Liver (tissue), 9 donors: ENCODE results near the gene POLR3GL. TPM values are rescaled to one million over a fixed set of nuclear protein-coding genes. Genes with fewer than 3 reads are reported as not detected.
A peak's percentile ranks its signal among the peaks of the same experiment; 100 is the strongest.

Source experiments
- DNase-seq: peaks from one replicate; pipeline ENCODE4 v3.0.0-alpha.2; 2017; ENCODE audit warnings: low spot score
- H3K27ac ChIP-seq, 2 donors: one replicate each; pipeline ENCODE4 v1.7.0; 2013; ENCODE audit warnings: inconsistent platforms in 2 of 2, low read length in 2 of 2, control low read depth in 1 of 2, low read depth in 1 of 2, mild to moderate bottlenecking in 1 of 2
- H3K27me3 ChIP-seq, 4 donors: one replicate each; pipeline versions ENCODE4 v1.6.1 to v1.7.0; 2013; ENCODE audit warnings: low read length in 3 of 4, inconsistent platforms in 1 of 4, mild to moderate bottlenecking in 1 of 4, moderate library complexity in 1 of 4; ENCODE audit not compliant: control insufficient read depth in 4 of 4, insufficient read depth in 4 of 4
- H3K36me3 ChIP-seq, 4 donors: one replicate each; pipeline versions ENCODE4 v1.6.1 to v1.7.0; 2013; ENCODE audit warnings: low read length in 3 of 4, mild to moderate bottlenecking in 3 of 4, low read depth in 1 of 4, moderate library complexity in 1 of 4; ENCODE audit not compliant: control insufficient read depth in 4 of 4, insufficient read depth in 3 of 4
- H3K4me1 ChIP-seq, 4 donors: one replicate each; pipeline versions ENCODE4 v1.6.1 to v1.7.0; 2013; ENCODE audit warnings: low read length in 3 of 4, mild to moderate bottlenecking in 3 of 4, moderate library complexity in 1 of 4; ENCODE audit not compliant: control insufficient read depth in 4 of 4, insufficient read depth in 4 of 4
- H3K4me3 ChIP-seq, 3 donors: one replicate each; pipeline versions ENCODE4 v1.6.1 to v1.7.0; 2013; ENCODE audit warnings: low read length in 3 of 3, control low read depth in 1 of 3, low read depth in 1 of 3, mild to moderate bottlenecking in 1 of 3
- H3K9ac ChIP-seq, 2 donors: one replicate each; pipeline ENCODE4 v1.7.0; 2013; ENCODE audit warnings: low read length in 2 of 2, mild to moderate bottlenecking in 2 of 2, moderate library complexity in 2 of 2, control low read depth in 1 of 2, low read depth in 1 of 2
- H3K9me3 ChIP-seq, 4 donors: one replicate each; pipeline versions ENCODE4 v1.6.1 to v1.7.0; 2013; ENCODE audit warnings: low read length in 3 of 4; ENCODE audit not compliant: control insufficient read depth in 4 of 4
- ATF3 ChIP-seq: IDR thresholded peaks from 2 replicates; pipeline ENCODE4 v1.6.1; 2016; ENCODE audit warnings: antibody characterized with exemption
- CTCF ChIP-seq: fragments of 150-350 bp; IDR thresholded peaks from 2 replicates; pipeline ENCODE4 v1.5.1; 2017; ENCODE audit warnings: improper control_type of control experiment, low read depth, low read length; ENCODE audit not compliant: missing input control
- EGR1 ChIP-seq, 2 donors: IDR thresholded peaks; 2 replicates each; pipeline ENCODE4 v1.6.1; 2016 to 2018; ENCODE audit warnings: antibody characterized with exemption in 2 of 2, low read depth in 2 of 2
- FOXA2 ChIP-seq: IDR thresholded peaks from 2 replicates; pipeline ENCODE4 v1.6.1; 2016; ENCODE audit warnings: antibody characterized with exemption
- GABPA ChIP-seq, 2 donors: IDR thresholded peaks in 1 of 2; conservative IDR thresholded peaks in 1 of 2; 2 replicates each; pipeline ENCODE4 v1.6.1; 2016; ENCODE audit warnings: antibody characterized with exemption in 2 of 2, mild to moderate bottlenecking in 1 of 2, moderate library complexity in 1 of 2
- HNF4A ChIP-seq, 2 donors: conservative IDR thresholded peaks; 2 replicates each; pipeline ENCODE4 v1.6.1; 2016; ENCODE audit warnings: antibody characterized with exemption in 2 of 2, mild to moderate bottlenecking in 2 of 2
- HNF4G ChIP-seq: IDR thresholded peaks from 2 replicates; pipeline ENCODE4 v1.6.1; 2016; ENCODE audit warnings: antibody characterized with exemption
- NR2F2 ChIP-seq: IDR thresholded peaks from 2 replicates; pipeline ENCODE4 v1.6.1; 2016; ENCODE audit warnings: antibody characterized with exemption
- RAD21 ChIP-seq, 2 donors: IDR thresholded peaks; 2 replicates each; pipeline ENCODE4 v1.6.1; 2016; ENCODE audit warnings: antibody characterized with exemption in 2 of 2, mild to moderate bottlenecking in 2 of 2
- REST ChIP-seq: IDR thresholded peaks from 2 replicates; pipeline ENCODE4 v1.6.1; 2016; ENCODE audit warnings: antibody characterized with exemption, mild to moderate bottlenecking
- RXRA ChIP-seq, 2 donors: IDR thresholded peaks; 2 replicates each; pipeline ENCODE4 v1.6.1; 2017 to 2018; ENCODE audit warnings: antibody characterized with exemption in 2 of 2, mild to moderate bottlenecking in 1 of 2
- ZBTB33 ChIP-seq: IDR thresholded peaks from 2 replicates; pipeline ENCODE4 v1.6.1; 2016; ENCODE audit warnings: antibody characterized with exemption
- WGBS: extraction: QIAGEN DNeasy Blood & Tissue Kit; methylation state at CpG from one replicate; pipeline ENCODE4 v1.1.7; 2013; 5-methylcytosine and 5-hydroxymethylcytosine counted together
- polyA plus RNA-seq, 2 donors: library from polyadenylated mRNA; stranded (reverse) in 1 of 2; unstranded in 1 of 2; fragments of 200-250 nt in 1 of 2; fragments of >200 nt in 1 of 2; fragmentation: Nextera tagmentation in 1 of 2; extraction: Ambion mirVana in 1 of 2; gene quantifications; one replicate each; pipeline versions ENCODE4 v1.2.1 to v1.2.3, GENCODE V29; 2013 to 2015
- total RNA-seq, 2 donors: library from RNA; depleted of rRNA; stranded (reverse); fragments of >200 nt; gene quantifications; one replicate each; pipeline ENCODE4 v1.2.3, GENCODE V29; 2014
- donor health status: healthy.
- donor health status: healthy.
- donor health status: healthy.
- donor health status: healthy.
- donor health status: healthy.

Gene POLR3GL
- total and polyA plus RNA-seq, 4 donors = 11.9 to 23.4 (median 16.2) TPM

GRCh38 chr1:145974721-145975120 is 10.2 kb downstream of the POLR3GL start:
- DNase-seq = no peak

GRCh38 chr1:145975216-145975615 is 10.7 kb downstream of the POLR3GL start:
- Histone ChIP-seq H3K36me3 (peaks cover 0 to 8% (median 0%) of the 10 kb centered on the region in 4 donors), H3K27me3 (no peaks in the 10 kb centered on the region), H3K9me3 (no peaks in the 10 kb centered on the region), H3K4me1 (peaks cover 11 to 40% (median 21%) of the 10 kb centered on the region in 4 donors), H3K9ac (peak overlapping the region in 1 of 2 donors; percentile 17), H3K4me3 (no peak overlapping the region), H3K27ac (no peak overlapping the region)
- 51% methylated on average over 4 of the region's 4 CpGs for WGBS
- TF ChIP-seq RAD21 (IDR thresholded peaks at IDR 0.05) (peak in 1 of 2 donors; percentile 8), FOXA2 (no peak), RXRA (IDR thresholded peaks at IDR 0.05) (peak in 1 of 2 donors; percentile 32), HNF4A (conservative IDR thresholded peaks at IDR 0.05) (peak; percentile 22 to 39)
- DNase-seq = no peak

More at GRCh38 chr1:145974721-145975120, 10.2 kb downstream of the POLR3GL start:
- Histone ChIP-seq H3K27me3 (no peaks in the 10 kb centered on the region), H3K27ac (no peak overlapping the region), H3K4me1 (peaks cover 11 to 40% (median 19%) of the 10 kb centered on the region in 4 donors), H3K9ac (peak overlapping the region in 1 of 2 donors; percentile 17), H3K4me3 (no peak overlapping the region), H3K36me3 (peaks cover 0 to 8% (median 0%) of the 10 kb centered on the region in 4 donors), H3K9me3 (no peaks in the 10 kb centered on the region)
- TF ChIP-seq GABPA (IDR thresholded peaks at IDR 0.05 in 1 of 2, conservative IDR thresholded peaks at IDR 0.05 in 1 of 2) (no peak), CTCF (no peak), EGR1 (IDR thresholded peaks at IDR 0.05; ENCODE audit: low read depth in 2 of 2) (no peak), ATF3 (no peak), RXRA (IDR thresholded peaks at IDR 0.05) (no peak)
- WGBS = 92% methylated on average over 7 of the region's 7 CpGs

GRCh38 chr1:145977016-145977415 is 12.5 kb downstream of the POLR3GL start:
- Histone ChIP-seq H3K27me3 (no peaks in the 10 kb centered on the region), H3K4me3 (no peak overlapping the region), H3K9ac (no peak overlapping the region), H3K9me3 (no peaks in the 10 kb centered on the region), H3K27ac (no peak overlapping the region), H3K4me1 (peaks cover 19 to 49% (median 29%) of the 10 kb centered on the region in 4 donors), H3K36me3 (peaks cover 0 to 8% (median 0%) of the 10 kb centered on the region in 4 donors)
- DNase-seq = no peak
- 87% methylated on average over 5 of the region's 5 CpGs for WGBS
- no peak for TF ChIP-seq REST
- no peak for TF ChIP-seq ZBTB33
- no peak for TF ChIP-seq CTCF
- no peak for TF ChIP-seq NR2F2
- no peak for TF ChIP-seq RXRA (IDR thresholded peaks at IDR 0.05)
- TF ChIP-seq HNF4G = no peak
